HG03135 (cell line): ENCODE results near the gene ADAM11.

ENCODE experiments used
- ATAC-seq: cut with Tn5 transposase; IDR thresholded peaks from one replicate; pipeline ENCODE4 v1.9.1; 2021; ENCODE audit warnings: mild to moderate bottlenecking, moderate library complexity; ENCODE audit not compliant: unreplicated experiment

Gene ADAM11

GRCh38 chr17:44775136-44775837 is 16.5 kb downstream of the ADAM11 start:
- peak; percentile 75 for ATAC-seq

- ATAC-seq: peak; percentile 6
Observed at GRCh38 chr17:44775838-44776621, 17.2 kb downstream of the ADAM11 start.

- no peak for ATAC-seq
Observed at GRCh38 chr17:44776628-44777393, 18.0 kb downstream of the ADAM11 start.

GRCh38 chr17:44777394-44778348 is 18.9 kb downstream of the ADAM11 start:
- ATAC-seq: no peak

GRCh38 chr17:44778656-44779210 is 19.9 kb downstream of the ADAM11 start:
- no peak for ATAC-seq

GRCh38 chr17:44779211-44780025 is 20.6 kb downstream of the ADAM11 start:
- ATAC-seq: no peak

- ATAC-seq: no peak
Observed at GRCh38 chr17:44780161-44780560, 21.4 kb downstream of the ADAM11 start.

GRCh38 chr17:44780845-44781480 is 22.2 kb downstream of the ADAM11 start:
- no peak for ATAC-seq

GRCh38 chr17:44781551-44782325 is 22.9 kb downstream of the ADAM11 start:
- no peak for ATAC-seq

- ATAC-seq: no peak
Observed at GRCh38 chr17:44782326-44782850, 23.6 kb downstream of the ADAM11 start.

- no peak for ATAC-seq
Observed at GRCh38 chr17:44785921-44786320, 27.1 kb downstream of the ADAM11 start.

- ATAC-seq: no peak
Observed at GRCh38 chr17:44786551-44787081, 27.8 kb downstream of the ADAM11 start.

GRCh38 chr17:44787271-44787940 is 28.6 kb downstream of the ADAM11 start:
- ATAC-seq: no peak

GRCh38 chr17:44788139-44788538 is 29.4 kb downstream of the ADAM11 start:
- ATAC-seq: no peak

- no peak for ATAC-seq
Observed at GRCh38 chr17:44792276-44792675, 33.5 kb downstream of the ADAM11 start.

- no peak for ATAC-seq
Observed at GRCh38 chr17:44793885-44794842, 35.4 kb downstream of the ADAM11 start.
